A673 (cell line): Measurements from ENCODE around the gene POU3F1.

ENCODE experiments used
- EZH2 ChIP-seq: fragments of 200-600 bp; sonication (generic); IDR thresholded peaks from 2 replicates; pipeline ENCODE4 v1.6.1; 2017; ENCODE audit warnings: borderline replicate concordance, low read depth, mild to moderate bottlenecking, mixed read lengths, antibody characterized with exemption, low read length; ENCODE audit not compliant: poor library complexity, severe bottlenecking
- TF ChIP-seq, protein P1 (sequence below): fragments of 300-800, 200-600 bp; sonication (generic); conservative IDR thresholded peaks from 2 replicates; pipeline ENCODE4 v1.5.1; 2017; ENCODE audit warnings: low read depth, mild to moderate bottlenecking, antibody characterized with exemption, low read length, moderate library complexity, mixed read lengths

DNA sequence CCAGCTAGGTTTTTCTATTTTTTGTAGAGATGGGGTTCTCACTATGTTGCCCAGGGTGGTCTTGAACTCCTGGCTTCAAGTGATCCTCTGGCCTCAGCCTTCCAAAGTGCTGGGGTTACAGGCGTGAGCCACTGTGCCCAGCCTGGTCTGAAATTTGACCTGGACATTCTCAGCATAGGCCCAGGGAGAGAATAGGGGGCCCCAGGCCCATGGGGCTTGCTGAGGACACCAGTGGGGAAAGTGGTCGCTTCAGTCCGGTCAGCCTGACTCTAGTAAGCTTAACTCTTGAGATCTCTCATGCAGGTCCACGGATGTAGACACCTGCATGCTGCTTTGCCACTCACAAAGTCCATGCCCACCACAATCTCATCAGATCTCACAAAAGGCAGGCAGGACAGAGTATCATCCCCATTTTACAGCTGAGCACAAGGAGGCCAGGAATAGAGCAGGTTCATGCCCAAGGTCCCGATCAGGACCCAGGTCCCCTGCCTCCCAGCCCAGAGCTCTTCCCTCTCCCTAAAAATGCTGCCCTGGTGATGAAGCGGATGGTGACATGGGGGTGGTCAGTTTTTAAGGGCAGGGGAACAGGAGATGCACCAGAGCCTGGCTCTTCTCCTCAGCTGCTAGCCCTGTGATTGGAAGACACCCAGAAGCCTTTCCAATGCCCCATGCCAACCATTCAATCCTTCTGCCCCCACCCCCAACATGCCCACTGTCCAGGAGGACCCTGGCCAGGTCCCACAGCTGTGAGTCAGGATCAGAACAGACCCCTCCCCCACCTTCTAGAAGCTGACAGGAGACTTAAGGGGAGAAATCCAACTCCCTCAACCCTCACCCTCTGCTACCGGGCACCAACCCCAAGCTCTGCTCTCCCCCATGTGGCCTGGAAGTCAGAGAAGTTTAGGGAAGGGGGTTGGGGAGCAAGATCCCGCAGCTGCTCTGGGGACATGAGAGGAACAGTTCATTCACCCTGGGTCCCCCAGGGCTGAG, 43.0 kb downstream of the POU3F1 start:
- TF ChIP-seq, protein P1, sequence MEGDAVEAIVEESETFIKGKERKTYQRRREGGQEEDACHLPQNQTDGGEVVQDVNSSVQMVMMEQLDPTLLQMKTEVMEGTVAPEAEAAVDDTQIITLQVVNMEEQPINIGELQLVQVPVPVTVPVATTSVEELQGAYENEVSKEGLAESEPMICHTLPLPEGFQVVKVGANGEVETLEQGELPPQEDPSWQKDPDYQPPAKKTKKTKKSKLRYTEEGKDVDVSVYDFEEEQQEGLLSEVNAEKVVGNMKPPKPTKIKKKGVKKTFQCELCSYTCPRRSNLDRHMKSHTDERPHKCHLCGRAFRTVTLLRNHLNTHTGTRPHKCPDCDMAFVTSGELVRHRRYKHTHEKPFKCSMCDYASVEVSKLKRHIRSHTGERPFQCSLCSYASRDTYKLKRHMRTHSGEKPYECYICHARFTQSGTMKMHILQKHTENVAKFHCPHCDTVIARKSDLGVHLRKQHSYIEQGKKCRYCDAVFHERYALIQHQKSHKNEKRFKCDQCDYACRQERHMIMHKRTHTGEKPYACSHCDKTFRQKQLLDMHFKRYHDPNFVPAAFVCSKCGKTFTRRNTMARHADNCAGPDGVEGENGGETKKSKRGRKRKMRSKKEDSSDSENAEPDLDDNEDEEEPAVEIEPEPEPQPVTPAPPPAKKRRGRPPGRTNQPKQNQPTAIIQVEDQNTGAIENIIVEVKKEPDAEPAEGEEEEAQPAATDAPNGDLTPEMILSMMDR = no peak
- TF ChIP-seq EZH2 = no peak
